HG02763 (cell line): Measurements from ENCODE around the gene MAP4K2.

Source experiments
- ATAC-seq: cut with Tn5 transposase; IDR thresholded peaks from one replicate; pipeline ENCODE4 v1.9.1; 2021; ENCODE audit warnings: mild to moderate bottlenecking, moderate library complexity; ENCODE audit not compliant: unreplicated experiment

The MAP4K2 gene

DNA sequence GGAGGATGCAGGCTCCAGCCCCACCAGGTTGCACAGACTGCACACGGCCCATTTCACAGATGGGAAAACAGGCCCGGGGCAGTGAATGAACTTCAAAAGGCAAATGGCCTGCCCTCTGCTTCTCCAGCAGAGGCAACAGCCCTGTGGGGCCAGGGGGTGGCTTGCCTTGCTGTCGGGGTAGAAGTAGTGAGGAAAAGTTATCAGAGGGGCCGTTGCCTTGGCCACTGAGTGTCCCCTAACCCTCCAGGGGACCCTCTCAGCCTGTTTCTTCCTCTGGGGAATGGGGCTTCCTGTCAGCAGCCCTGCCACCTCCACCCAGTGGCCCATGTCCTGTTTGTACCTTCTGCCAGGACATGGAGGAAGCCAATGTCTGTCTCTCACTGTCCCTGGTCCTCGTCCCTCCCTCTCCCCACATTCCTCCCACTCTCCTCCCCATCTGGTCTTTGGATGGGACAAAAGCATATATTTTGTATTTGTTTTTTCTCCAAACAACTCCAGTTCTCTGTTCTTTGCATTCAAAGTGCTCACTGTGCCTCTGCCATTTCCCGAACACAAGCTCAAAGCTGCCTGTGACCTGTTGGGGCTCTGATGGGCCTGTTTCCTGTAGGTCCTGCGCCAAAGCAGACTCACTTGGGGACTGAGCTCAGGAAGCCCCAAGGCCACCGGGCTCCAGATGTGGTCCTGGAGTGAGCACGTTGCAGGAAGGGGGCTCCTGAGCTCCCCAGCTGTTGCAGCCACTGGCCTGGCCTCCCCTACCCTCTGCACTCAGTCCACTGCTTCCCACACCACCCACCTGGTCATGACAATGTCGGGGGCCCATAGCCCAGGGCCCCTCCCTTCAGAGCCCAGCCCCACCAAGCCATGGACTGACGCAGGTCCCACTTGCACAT lies 9.5 kb downstream of the MAP4K2 start:
- no peak for ATAC-seq

- no peak for ATAC-seq
Observed at GRCh38 chr11:64792482-64792881, 10.5 kb downstream of the MAP4K2 start.

- ATAC-seq, result no peak
Observed at GRCh38 chr11:64791781-64792291, 11.2 kb downstream of the MAP4K2 start.

DNA sequence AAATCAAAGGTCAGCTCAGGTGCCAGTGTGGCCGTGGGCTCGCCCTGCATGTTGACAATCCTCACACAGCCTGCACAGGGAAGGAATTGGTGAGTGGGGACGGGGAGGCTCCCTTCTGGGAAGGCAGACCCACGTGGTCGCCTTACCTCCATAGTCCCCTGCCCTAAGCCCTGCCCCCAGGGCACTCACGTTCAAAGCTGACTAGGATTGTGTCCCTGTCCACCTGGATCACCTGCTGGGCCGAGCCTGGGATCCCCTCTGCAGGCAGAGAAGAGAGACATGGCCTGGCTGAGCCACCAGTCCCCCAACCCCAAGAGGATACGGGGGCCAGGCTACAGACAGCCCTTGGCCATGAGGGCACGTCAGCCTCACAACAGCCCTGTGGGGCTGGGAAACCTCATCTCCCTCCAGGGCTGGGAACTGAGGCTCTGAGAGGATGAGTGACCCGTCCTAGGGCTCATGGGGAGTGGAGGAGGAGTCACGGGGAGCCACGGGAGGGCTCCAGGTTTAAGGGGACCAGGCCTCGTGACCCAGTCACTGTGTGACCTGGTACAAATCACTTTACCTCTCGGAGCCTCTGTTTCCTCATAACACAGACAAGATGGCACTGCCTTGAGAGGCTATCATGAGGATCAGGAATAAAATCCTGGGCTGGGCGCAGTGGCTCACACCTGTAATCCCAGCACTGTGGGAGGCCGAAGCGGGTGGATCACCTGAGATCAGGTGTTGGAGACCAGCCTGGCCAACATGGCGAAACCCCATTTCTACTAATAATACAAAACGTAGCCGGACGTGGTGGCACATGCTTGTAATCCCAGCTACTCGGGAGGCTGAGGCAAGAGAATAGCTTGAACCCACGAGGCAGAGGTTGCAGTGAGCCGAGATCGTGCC lies 12.6 kb downstream of the MAP4K2 start:
- no peak for ATAC-seq

- ATAC-seq, result no peak
Observed at GRCh38 chr11:64789331-64790204, 13.4 kb downstream of the MAP4K2 start.

GRCh38 chr11:64788321-64789215 lies 14.4 kb downstream of the MAP4K2 start:
- no peak for ATAC-seq

- no peak for ATAC-seq
Observed at GRCh38 chr11:64787526-64788320, 15.3 kb downstream of the MAP4K2 start.

DNA sequence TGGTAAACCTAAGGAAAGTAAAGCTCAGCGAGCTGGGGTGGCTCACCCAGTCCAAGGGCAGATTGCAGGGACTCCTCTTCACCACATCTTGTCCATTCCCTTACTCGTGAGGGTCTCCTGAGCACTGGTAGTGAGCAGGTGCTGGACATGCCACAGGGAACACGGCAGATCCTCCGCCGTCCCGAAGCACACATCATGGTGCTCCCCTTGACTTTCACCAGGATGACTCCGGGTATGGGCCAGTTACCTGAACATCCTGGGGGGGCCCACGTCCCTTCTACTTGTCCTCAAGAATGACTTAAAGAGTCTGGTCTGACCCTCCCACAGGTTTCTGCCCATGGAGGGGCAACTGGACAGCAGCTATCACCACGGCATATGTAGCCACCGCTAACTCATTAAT lies 16.7 kb downstream of the MAP4K2 start:
- no peak for ATAC-seq

DNA sequence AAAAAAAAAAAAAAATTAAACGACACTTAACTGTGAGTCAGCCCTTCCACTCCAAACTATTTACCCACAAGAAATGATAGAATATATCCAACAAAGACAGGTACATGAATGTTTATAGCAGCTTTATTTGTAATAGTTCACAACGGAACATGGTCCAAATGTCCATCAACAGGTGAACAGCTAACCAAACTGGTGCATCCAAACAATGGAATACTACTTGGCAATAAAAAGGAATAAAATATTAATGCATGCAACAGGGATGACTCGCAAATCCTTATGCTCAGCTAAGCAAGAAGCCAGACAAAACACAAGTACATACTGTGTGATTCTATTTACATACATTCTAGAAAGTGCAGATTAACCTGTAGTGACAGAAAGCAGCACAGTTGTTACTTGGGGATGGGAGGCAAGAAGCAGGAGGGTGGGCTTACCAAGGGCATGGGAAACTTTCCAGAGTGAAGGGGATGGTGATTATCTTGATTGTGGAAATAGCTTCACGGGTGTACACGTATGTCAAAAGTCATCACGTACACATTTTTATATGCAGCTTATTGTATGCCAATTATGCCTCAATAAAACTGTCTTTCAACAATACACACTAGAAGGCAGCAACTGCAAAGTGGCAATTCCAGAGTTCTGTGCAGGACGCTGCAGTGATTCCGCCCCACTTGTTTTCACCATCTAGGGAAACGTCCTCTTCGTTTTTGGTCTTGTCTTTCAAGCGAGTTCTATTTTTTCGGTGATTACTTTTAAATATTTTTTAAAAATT lies 18.0 kb downstream of the MAP4K2 start:
- ATAC-seq, result no peak

- ATAC-seq, result peak; percentile 78
Observed at GRCh38 chr11:64778473-64779298, 24.3 kb downstream of the MAP4K2 start, which contains the start of gene SF1. Gene SF1, minus strand, starts transcription at chr11:64778542. Its CDS starts 150 bp downstream, at chr11:64778392.

DNA sequence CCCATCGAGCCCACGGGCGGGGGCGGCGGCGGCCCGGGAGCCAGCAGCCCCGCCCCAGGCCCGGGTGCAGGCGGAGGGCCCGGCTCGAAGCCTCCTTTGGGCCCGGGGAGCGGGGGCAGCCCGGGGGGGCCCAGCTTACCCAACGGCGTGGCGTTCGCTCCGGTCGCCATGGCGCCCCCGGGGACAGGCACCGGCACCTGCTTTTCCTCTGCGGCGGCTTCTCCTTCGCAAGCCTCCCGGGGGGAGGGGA lies 24.9 kb downstream of the MAP4K2 start:
- peak; percentile 16 for ATAC-seq

DNA sequence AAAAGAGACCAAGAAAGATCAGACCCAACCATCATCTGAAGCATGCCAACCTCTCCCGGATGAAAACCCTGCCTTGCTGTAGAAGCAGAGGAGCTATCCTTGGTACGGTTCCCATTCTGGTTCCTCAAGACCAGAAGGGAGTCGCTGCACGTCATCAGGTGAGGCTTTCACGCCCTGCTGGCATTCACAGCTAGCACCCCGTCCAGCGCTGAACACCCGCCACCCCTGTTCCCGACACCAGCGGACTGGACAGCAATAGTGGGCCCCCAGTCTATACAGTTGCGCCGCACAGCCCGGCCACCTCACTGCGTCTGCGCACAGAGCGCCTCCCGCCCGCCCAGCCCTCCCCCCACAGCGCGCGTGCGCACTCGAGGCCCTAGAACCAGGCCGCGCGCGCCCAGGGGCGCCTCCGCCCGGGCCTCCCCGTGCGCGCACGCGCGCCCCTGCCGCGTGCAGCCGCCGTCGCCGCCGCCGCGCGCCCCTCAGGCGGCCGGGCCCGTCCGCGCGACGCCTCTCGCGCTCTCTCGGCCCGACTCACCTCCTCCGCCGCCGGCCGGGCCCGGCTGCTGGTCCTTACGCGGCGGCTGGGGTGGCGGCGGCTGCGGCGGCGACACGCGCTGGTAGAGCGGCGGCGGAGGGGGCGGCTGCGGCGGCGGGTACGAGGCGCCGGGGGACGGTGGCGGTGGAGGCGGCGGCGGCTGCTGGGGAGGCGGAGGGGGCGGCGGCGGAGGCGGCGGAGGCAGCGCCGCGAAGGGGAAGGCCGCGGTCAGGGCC lies 25.4 kb downstream of the MAP4K2 start:
- peak; percentile 28 for ATAC-seq

DNA sequence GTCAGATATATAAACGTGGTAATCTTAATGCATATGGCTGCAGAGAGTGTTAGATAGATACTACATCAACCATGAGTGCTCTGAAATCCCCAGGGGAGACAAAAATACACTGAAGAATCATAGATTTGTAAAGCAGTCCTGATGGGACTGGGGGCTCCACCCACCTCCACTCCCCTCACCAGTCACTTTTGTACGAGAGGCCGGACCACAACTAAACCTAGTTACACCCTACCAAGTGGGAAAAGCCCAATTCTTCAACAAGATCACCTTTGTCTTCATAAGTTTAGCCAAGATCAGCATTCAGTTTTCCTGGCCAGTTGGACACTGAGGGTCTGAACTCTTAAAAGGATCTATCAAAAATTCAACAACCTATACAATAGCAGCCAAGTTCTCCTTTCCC lies 26.1 kb downstream of the MAP4K2 start:
- ATAC-seq, result no peak

GRCh38 chr11:64776425-64776824 lies 26.6 kb downstream of the MAP4K2 start:
- ATAC-seq, result no peak

GRCh38 chr11:64774144-64774543 lies 28.9 kb downstream of the MAP4K2 start:
- no peak for ATAC-seq

DNA sequence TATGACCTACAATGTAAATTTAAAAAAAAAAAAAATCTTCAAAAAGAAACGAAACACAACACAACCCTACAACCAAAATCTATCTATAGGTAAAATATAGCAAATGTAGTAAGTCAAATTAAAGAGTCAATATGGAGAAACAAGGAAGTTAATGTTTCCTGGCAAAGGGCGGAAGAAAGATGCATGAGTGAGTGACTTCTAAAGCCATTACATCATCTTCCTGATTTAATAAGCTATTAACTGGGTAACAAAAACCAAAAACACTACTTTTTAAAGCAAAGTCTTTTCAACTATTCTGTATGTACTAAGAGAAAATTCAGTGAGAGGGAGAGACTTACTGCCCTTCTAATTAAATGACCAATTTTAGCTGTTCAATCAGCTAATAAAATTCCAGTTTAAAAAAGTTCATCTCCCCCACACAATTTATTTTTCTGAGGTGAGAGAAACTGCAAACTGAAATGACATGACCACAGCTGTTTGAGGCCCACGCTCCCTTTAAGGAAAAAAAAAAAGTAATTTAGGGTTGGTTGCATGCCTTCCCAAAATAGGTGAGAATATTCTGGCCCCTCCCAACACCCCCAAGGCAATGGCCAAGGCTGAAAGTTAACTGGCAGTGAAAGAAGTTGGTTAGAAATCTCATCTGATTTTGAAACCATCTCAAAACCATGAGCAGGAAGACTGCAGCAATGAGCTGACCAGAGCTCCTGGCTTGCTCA lies 30.6 kb downstream of the MAP4K2 start:
- ATAC-seq, result no peak
